HG02610 (cell line): ENCODE results near the gene CRIP2.

Experiments
- ATAC-seq: cut with Tn5 transposase; IDR thresholded peaks from one replicate; pipeline ENCODE4 v1.9.1; 2021; ENCODE audit warnings: mild to moderate bottlenecking, moderate library complexity; ENCODE audit not compliant: unreplicated experiment

Gene CRIP2

DNA sequence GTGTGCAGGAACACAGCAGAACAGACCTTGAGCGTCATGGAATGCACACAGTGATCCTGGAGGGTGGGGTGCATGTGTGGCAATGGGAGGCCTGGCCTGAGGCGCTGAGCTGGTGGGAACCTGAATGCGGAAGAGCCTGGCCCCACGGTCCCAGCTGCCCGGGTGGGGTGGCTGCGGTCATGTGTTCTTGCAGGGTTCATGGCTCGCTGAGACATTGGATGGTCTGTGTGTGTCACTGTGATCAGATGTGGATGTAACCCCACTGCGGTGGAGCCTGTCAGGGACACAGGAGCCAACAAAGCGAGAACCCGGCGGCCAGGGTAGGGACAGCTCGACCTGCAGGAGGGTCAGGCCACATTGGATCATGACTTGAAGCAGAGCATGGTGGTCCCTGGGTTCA, 31.8 kb upstream of the CRIP2 start:
- no peak for ATAC-seq

DNA sequence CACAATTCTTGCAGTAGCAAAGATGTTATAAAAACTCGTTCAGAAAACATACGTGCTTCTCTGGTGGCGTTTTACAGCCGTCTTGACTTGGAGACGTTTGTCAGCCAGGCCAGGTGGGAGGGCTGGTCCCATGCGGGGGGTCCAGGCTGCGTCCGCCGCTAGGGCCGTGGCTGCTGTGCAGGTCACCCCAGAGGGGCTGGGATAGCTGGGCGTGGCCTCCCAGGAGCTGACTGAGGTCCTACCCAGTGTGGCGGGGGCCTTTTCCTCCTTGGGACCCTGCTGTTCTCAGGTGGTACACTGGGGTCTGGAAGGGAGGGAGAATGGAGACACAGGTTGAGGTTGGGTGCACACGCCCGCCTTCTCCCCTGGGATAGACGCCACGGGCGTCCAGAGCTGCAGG, 29.8 kb upstream of the CRIP2 start:
- no peak for ATAC-seq

DNA sequence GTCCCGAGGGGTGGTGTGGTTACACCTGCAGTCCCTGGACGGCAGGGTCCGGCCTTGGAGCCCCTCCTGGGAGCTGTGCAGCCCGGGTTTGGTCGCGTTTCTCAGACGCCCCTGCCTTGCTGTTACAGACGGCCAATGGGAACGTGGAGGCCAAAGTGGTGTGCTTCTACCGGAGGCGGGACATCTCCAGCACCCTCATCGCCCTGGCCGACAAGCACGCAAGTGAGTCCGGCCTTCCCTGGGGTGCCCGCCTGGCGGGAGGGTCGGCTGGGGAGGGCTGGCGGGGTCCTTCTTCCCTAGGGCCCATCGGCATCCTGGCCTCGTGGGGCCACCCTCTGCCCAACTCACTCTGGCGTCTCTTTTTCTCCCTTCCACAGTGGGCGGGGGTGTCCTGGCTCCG, 29.3 kb upstream of the CRIP2 start:
- no peak for ATAC-seq

DNA sequence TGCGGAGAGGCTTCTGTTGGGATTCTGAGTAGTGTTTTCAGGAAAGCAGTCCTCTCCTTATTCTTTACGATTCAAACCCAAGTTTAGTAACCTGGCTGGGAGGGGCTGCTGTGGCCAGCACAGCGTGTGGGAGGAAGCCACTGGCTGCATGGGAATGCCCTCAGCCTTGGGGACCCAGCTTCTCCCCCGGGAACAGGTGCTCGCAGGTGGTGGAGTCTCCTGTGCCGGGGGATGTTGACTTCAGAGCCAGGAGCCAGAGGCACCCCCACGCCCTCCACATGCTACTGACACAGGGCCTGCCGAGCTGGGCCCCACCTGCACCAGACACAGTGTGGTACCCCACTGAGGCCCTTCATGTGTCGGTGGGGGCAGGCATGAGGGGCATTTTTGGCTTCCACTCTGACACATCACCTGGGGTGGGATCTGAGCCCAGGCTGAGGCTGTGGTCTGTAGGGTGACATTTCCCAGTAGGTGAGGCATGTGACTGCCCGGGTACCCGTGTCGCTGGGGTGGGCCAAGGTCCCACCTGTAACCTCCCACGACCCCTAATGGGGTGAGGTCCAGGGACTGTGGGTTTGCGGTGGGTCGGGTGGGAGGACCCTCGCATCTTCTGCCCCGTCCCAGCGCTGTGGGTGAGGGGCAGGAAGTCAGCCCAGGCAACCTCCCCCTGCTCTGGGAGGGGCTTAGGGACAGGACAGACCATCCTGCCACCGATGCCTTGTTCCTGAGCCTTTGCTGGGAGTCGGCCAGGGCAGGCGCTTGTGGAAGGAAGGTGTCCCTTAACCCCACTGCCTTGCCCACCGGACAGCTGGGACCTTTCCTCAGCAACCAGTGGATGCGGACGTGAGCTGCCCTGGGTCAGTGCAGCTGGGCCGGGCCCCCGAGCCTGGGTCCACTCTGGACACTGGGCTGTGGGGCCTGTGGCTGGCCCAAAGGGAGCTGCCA, 28.4 kb upstream of the CRIP2 start:
- no peak for ATAC-seq

DNA sequence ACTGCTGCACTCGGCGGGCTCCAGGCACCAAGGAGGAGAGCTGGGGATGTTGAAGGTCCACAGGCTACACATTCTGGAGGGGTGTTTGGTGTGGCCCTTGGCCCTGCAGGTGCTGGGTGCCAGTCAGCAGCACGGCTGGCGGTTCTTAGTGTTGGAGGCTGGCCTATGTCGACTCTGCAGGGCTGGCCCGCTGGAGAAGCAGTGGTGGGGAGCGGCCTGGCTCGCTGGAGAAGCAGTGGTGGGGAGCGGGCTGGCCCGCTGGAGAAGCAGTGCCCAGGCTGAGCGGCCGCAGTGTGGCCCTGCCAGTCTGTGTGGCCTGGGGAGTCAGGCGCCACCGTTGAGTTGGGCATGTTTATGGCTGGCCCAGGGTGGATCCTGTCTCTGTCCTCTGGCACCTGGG, 27.6 kb upstream of the CRIP2 start:
- ATAC-seq, result no peak

DNA sequence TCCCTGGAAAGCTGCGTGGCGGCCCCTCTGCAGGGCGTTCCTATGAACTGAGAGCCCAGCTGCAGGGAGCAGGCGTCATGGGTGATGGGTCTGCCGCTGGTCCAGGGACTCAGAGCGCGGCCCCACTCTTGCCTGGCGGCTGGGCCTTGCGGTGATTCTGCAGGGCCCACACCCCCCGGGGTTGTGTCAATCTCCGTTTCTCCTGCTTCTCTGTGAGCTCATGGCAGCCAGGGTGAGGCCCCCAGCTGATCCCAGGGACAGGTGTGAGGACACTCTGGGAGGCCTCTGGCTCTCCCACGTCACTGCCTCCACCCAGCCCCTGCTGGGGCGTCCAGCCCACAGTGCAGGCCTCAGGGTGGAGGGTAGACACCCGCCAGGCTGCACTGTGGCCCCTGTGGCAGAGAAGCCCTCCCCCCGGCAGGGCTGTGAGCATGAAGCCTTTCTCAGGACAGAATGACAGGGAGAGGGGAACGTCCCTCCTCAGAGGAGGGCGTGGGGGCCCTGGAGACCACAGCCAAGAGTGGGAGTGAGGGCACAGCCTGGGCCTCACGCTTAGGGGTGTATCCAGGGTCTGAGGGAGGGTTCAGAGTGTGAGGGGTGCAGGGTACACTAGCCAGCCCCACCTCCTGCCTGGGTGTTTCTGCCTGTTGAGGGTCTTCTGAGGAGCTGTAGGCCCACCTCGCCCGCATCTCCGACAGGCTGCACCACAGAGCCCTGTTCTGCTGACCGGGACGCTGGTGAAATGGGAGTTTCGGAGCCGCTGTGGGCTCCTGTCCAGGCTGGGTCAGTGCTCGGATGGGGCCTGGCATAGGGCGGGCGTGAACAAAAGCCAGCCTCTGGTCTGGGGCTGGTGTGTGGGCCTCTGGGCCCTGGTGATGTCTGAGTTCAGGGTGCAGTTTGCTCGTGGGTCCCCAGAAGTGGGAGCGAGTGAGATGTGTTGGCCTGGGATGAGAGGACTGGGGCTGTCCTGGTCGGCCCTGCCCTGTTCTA, 26.7 kb upstream of the CRIP2 start:
- ATAC-seq, result no peak

DNA sequence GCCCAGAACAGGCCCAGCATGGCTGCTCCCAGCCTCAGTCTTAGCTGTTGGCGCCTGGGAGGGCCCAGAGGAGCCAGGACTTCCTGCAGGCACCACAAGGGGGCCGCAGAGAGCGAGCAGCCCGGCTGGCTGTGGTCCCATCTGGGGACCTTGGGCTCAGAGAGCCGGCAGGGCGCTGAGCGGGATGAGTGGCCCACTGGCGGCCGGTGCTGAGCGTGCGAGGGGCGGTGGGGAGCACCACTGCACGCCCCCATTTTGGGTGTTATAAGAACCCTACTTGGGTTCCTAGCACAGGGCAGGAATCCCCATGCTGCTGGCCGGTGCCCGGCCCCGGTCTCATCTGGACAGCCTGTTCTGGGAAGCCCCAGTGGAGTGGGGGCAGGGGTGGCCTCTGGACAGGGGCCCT, 25.9 kb upstream of the CRIP2 start:
- ATAC-seq, result peak; percentile 40

DNA sequence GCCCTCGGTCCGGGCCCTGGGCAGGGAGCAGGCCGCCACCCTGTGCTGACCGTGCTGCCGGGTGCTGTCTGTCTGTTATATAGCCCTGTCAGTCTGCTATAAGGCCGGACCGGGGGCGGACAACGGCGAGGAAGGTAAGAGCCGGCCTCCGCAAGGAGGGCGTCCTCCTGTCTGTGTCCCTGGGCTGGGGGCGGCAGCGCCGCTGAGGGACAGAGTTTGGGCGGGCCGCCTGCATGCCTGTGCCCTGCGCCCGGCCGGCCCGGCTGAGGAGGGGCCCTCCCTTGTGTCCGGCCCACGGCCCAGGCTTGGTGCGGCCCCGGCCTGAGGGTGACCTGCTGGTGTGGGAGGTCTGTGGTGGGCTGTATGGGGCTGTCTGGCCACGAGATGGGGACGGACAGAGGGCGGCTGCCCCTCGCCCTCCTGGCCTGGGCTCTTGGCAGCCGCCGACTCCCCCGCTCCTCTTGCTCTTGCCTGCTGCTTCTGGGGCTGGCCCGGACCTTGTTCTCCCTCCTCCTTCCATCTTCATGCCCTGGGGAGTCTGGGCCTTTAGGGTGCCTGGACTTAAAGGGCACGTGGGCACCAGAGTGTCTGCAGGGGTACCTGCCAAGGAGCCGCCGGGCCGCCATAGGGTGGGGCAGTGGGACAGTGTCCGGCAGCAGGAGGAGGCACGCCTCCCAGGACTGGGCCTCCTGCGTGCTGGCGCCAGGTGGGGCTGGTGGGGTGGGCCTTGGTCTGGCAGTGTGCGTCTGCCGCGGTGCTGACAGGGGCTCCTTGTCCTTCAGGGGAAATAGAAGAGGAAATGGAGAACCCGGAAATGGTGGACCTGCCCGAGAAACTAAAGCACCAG, 25.1 kb upstream of the CRIP2 start:
- no peak for ATAC-seq

DNA sequence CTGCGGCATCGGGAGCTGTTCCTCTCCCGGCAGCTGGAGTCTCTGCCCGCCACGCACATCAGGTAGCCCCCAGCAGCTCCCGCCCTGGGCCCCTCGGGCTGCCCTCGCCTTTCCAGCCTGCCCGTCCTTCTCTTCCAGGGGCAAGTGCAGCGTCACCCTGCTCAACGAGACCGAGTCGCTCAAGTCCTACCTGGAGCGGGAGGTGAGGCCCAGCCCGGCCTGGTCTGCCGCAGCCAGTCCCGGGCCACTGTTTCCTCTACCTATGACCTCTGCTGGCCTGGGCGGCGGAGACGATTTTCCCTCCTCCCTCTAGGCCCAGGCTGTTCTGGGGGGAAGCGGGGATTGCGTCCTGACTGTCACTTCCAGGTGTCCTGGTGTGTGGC, 24.5 kb upstream of the CRIP2 start:
- no peak for ATAC-seq

DNA sequence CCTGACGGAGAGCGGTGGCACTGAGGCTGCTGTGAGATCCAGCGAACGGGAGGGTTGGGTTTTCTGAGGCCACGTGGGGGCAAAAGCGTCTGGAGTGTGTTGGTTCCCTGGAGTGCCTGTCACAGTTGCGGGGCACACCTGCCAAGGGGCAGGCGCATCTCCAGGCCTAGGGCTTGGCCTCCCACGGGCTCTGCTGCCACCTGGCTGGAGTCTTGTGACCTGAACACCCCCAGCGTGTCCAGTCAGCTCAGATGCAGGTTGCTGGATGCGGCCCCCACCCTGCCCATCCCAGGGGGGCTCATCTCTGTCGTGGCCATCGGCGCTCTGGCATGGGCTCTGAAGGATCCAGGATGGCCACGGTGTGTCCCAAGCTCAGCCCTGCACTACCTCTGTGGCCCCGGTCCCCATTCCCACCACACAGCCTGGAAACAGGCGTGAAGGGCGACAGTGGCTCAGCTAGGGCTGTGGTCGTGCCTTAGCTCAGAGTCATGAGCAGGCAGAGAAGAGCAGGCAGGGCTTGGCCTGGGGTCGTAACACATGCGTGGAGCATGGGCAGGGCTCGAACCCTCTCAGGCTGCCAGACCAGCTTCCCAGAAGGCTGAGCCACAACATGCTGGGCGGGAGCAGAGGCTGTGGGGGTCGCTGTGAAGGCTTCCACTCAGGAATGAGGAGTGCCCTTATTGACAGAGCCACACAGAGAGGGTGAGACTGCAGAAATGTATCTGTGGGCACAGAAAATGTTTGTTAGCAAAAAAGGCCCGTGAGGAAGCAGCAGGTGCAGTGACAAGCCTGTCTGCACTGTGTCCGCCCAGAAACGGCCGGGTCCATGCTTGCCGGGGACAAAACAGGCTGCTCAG, 23.5 kb upstream of the CRIP2 start:
- no peak for ATAC-seq

DNA sequence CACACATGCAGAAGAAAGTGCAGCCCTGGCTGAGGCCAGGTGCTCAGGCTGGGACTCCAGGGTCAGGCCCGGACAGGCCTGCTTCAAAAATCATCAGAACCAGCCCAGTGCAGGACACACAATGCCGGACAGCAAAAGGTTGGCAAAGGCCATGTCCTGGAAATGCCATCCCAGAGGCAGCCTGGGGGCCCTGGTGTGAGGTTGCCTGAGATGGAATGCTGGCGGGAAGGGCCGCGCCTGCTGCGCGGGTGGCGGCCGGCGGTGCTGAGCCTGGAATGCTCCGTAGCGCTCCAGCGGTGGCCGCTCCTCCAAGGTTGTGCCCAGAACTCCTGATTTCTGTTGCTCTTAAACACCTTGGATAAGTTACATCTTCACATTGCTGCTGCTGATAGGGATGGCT, 21.7 kb upstream of the CRIP2 start:
- no peak for ATAC-seq

DNA sequence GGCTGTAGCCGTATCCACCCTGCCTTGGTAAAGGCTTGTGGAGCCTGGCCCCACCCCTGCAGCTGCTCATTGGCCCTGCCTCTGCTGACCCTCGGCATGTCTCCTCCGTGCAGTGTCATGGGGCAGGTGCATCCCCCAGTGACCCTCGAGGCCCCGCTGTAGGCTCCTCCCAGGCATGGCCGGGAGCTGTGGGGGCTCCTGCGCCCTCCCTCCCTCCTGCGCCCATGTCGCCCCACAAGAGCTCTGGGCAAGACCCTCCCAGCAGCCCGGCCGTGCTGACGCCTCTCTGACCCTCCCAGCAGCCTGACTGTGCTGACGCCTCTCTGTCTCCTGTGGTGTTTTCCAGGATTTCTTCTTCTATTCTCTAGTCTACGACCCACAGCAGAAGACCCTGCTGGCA, 20.8 kb upstream of the CRIP2 start:
- no peak for ATAC-seq

DNA sequence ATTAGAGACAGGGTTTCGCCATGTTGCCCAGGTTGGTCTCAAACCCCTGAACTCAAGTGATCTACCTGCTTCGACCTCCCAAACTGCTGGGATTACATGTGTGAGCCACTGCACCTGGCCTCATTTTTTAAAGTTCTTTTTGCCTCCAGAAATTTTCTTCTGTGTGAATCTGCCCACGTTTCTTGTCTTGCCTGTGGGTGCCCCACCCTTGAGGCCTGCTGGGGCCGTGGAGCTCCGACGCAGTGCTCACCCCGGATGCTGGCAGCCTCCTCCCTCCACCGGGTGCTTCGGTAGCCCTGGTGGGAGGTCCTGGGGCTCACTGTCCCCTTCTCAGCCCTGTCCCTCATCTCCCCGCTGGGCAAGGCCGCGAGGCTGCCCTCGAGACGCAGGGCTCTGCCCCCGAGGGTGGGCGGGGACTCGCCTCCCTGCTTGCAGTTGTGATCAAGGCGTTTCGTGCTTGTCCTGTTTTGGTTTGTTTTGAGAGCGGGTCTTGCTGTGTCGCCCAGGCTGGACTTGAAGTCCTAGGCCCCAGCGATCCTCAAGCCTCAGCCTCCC, 19.5 kb upstream of the CRIP2 start:
- no peak for ATAC-seq

DNA sequence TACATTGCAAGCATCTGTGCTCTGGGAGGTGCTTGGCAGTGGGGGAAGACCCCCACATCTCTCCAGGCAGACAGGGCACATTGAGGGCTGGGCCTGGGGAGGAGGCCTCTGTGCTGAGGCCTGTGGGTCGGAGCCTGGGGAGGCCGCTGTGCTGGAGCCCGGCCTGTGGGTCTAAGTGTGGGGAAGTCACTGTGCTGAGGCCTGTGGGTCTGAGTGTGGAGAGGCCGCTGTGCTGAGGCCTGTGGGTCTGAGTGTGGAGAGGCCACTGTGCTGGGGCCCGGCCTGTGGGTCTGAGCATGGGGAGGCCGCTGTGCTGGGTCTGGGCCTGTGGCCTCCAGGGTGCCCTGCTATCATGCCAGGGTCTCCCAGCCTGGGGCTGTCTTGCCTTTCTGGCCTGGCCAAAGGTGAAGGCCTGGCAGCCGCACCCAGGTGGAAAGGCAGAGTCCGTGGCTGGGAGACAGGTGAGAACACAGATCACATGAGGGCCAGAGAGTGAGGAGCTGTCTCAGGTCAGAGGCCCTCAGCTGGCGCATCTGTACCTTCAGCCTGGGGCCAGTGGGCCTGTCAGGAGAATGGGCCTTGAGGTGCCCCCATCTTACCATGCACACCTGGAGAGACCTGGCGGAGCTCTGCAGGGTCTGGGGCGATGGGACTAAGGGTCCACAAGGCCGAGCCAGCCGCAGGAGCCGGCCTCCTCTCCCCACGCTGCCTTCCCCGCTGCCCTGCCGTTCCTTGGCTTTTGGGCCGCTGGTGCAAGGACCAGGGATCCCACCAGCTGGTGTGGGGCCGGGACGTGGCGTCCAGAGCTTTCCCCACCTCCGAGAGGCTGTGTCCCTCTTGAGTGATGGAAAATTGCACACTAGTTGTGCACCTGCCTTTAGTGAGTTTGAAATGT, 18.6 kb upstream of the CRIP2 start:
- ATAC-seq, result no peak

DNA sequence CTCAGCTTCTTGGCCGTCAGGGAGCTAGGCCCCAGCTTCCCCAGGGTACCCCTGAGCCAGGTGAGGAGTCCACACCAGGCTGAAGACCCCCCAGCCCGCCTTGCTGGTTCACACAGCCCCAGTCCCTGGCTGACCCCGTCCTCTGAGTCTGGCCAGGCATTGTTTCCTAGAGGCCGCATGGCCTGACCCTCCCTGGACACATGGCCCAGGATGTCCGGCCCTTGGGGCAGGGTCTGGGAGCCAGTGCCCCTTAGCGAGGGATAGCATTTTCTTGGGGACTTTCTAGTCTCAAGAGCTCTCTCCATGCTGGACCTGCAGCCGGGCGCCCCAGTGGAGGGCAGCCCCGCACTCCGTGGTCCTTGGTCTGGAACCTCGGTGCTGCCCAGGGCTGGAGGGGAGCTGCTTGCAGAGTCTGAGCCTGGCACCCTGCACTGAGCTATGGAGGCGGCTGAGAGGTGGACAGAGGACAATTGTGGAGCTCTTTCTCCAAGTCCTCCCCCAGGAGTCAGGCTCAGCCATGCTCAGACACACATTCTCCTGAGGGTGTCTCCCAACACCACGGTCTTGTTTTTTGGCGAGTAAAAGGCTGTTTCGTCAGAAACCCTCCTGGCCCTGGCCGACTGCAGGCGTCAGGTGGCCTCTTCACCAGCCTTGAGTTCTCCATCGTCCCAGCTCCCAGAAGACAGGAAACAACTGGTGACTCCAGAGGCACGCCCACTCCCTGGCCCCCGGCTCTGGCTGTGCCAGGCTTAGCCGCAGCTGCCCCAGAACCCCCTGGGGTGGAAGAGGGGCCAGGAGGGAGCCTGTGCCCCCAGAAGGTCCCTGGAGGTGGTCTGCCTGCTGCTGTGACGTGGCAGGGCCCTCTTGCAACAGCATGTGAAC, 17.6 kb upstream of the CRIP2 start:
- ATAC-seq, result no peak

DNA sequence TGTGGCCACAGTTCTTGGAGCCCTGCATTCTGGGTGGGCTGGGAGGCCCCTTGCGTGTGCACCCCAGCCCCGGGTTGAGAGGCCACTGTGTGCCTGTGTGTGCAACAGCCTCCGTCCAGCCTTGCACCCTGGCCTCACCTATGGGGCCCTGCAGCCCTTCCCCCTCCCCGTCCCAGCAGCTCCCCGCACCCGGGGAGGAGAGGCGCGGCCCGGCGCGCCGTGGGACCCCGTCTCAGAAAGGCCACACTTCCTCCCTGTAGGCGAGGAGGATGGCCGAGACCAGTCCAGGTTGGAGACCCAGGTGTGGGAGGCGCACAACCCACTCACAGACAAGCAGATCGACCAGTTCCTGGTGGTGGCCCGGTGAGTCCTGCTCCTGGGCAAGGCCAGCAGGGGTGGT, 16.6 kb upstream of the CRIP2 start:
- ATAC-seq, result no peak

DNA sequence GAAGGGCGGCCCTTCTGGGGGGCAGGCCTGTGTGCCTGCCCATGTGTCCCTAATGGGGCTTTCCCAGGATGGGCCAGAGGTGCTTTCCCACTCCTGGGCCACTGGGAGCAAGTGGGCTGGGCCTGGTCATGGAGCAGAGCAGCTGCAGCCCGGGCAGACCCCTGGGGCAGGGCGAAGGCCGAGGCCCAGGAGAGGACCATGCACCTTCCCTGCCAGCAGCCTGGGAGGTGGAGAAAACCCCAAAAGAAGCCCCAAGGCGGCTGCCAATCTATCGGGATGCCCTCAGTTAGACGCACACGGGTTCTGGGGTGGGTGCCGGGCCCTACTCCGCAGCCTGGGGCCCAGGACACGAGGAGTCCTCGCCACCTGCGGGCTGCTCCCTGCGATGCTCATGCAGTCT, 16.1 kb upstream of the CRIP2 start:
- ATAC-seq, result no peak

DNA sequence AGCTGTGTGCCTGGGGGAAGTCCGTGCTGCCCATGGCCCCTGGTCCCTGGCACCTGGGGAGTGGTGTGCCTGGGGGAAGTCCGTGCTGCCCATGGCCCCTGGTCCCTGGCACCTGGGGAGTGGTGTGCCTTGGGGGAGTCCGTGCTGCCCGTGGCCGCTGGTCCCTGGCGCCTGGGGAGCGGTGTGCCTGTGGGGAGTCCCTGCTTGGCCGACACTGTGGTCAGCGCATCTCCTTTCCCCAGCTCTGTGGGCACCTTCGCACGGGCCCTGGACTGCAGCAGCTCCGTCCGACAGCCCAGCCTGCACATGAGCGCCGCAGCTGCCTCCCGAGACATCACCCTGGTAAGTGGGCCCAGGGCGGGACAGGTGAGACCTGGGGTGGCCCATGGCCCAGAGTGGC, 14.5 kb upstream of the CRIP2 start:
- no peak for ATAC-seq
